DND-41 (cell line): ENCODE data around the gene SART3.

ENCODE experiments used
- ATAC-seq: fragments of 200-7000 bp; cut with Tn5 transposase; 3 replicates; pipeline ENCODE4 v1.9.1; 2021; ENCODE audit warnings: low read depth; ENCODE audit not compliant: insufficient read depth
- DNase-seq: peaks from one replicate; pipeline ENCODE4 v3.0.0-alpha.2; 2020
- H2AFZ ChIP-seq: 2 replicates; pipeline ENCODE4 v1.6.0; 2012; ENCODE audit warnings: low read depth, low read length
- H3K27ac ChIP-seq: 2 replicates; pipeline ENCODE4 v1.5.1; 2012; ENCODE audit warnings: low read length, inconsistent platforms
- H3K27me3 ChIP-seq: fragments of 200-600 bp; sonication (generic); 2 replicates; pipeline ENCODE4 v1.6.0; 2012; ENCODE audit warnings: low read length, mild to moderate bottlenecking, inconsistent platforms; ENCODE audit not compliant: insufficient read depth, poor library complexity
- H3K36me3 ChIP-seq: 2 replicates; pipeline ENCODE4 v1.5.1; 2012; ENCODE audit warnings: low read length, inconsistent platforms; ENCODE audit not compliant: insufficient read depth
- H3K4me1 ChIP-seq: 2 replicates; pipeline ENCODE4 v1.5.1; 2012; ENCODE audit warnings: mild to moderate bottlenecking, low read length; ENCODE audit not compliant: insufficient read depth
- H3K4me2 ChIP-seq: 2 replicates; pipeline ENCODE4 v1.6.0; 2012; ENCODE audit warnings: mild to moderate bottlenecking, moderate library complexity, low read length, inconsistent platforms; ENCODE audit not compliant: insufficient read depth
- H3K4me3 ChIP-seq, 2 experiments: fragments of 200-600 bp in 1 of 2; shearing (Covaris generic) in 1 of 2; 2 replicates each; pipeline ENCODE4 v1.5.1; 2012 to 2016; ENCODE audit warnings: inconsistent platforms in 2 of 2, low read length in 2 of 2, mild to moderate bottlenecking in 2 of 2, low read depth in 1 of 2, moderate library complexity in 1 of 2
- H3K79me2 ChIP-seq: 2 replicates; pipeline ENCODE4 v1.6.0; 2012; ENCODE audit warnings: low read length, inconsistent platforms; ENCODE audit not compliant: insufficient read depth
- H3K9ac ChIP-seq: 2 replicates; pipeline ENCODE4 v1.6.0; 2012; ENCODE audit warnings: low read depth, mild to moderate bottlenecking, inconsistent platforms, low read length, moderate library complexity
- H3K9me3 ChIP-seq: 2 replicates; pipeline ENCODE4 v1.5.1; 2012; ENCODE audit warnings: low read length, moderate library complexity, mild to moderate bottlenecking, inconsistent platforms; ENCODE audit not compliant: insufficient read depth, severe bottlenecking
- H4K20me1 ChIP-seq: 2 replicates; pipeline ENCODE4 v1.6.0; 2012; ENCODE audit warnings: low read length; ENCODE audit not compliant: insufficient read depth
- CTCF ChIP-seq: IDR thresholded peaks from 2 replicates; pipeline ENCODE4 v1.5.1; 2012; ENCODE audit warnings: borderline replicate concordance, low read length, moderate library complexity, mild to moderate bottlenecking; ENCODE audit not compliant: poor library complexity, severe bottlenecking; ENCODE audit errors: extremely low read depth
- EZH2 ChIP-seq: IDR thresholded peaks from 3 replicates; pipeline ENCODE4 v1.6.1; 2012; ENCODE audit warnings: borderline replicate concordance, low read depth, mild to moderate bottlenecking, moderate library complexity, low read length, inconsistent platforms; ENCODE audit not compliant: severe bottlenecking

SART3 gene

DNA sequence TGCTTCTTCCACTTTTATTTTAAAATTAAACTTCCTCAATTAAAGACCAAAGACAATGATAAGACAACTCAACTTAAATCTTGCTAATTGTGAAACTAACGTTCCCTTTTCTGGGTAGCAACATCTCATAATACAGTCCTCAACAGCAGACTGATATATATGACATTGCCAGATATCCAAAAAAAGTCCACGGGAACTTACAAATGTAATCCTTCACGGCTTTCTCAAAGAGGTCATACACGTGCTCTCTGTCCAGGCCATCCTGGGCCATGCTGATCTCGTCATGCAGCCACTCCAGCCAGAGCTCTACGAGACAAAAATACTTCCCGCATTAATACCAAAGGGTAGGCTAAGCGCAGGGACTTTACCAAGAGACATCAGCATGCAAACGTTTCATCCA, 13.3 kb downstream of the SART3 start:
- TF ChIP-seq CTCF: no peak
- no peak for TF ChIP-seq EZH2
- Histone ChIP-seq H3K4me2 (no peak overlapping the region), H3K36me3 (peaks cover 76% of the 10 kb centered on the region), H2AFZ (no peak overlapping the region), H3K4me3 (no peak overlapping the region), H3K79me2 (peaks cover 91% of the 10 kb centered on the region), H3K27ac (no peak overlapping the region), H4K20me1 (peaks cover 56% of the 10 kb centered on the region; the same call in 1 of the 2 replicates), H3K9ac (no peak overlapping the region), H3K27me3 (no peaks in the 10 kb centered on the region), H3K9me3 (no peaks in the 10 kb centered on the region), H3K4me1 (peaks cover 3% of the 10 kb centered on the region; the same call in 1 of the 2 replicates)
- DNase-seq: no peak
- no peak for ATAC-seq

- DNase-seq (no peak), ATAC-seq (no peak)
- Histone ChIP-seq H3K4me2 (no peak overlapping the region), H3K9me3 (no peaks in the 10 kb centered on the region), H3K27me3 (no peaks in the 10 kb centered on the region), H2AFZ (no peak overlapping the region), H3K9ac (no peak overlapping the region), H3K36me3 (peaks cover 89% of the 10 kb centered on the region), H3K79me2 (peaks cover 89% of the 10 kb centered on the region), H3K27ac (no peak overlapping the region), H3K4me3 (no peak overlapping the region), H3K4me1 (no peaks in the 10 kb centered on the region), H4K20me1 (peaks cover 49% of the 10 kb centered on the region; the same call in 1 of the 2 replicates)
- TF ChIP-seq CTCF: no peak
Measured at GRCh38 chr12:108543652-108544051, 17.3 kb downstream of the SART3 start.

DNA sequence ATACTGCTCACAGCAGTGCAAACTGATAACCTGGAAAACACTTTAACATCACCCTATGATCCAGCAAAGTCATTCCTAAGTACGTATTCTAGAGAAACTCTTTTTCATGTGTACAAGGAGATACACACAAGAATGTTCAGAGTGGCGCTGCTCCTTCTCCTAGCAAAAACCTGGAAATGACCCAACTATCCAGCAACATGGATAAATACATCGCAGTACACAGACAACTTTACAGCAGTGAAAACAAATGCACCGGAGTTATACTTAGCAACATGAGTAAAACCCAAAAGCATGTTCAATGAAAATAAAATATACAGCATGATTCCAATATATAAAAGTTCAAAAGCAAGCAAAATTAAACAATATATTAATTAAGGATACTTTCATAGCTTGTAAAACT, 18.7 kb downstream of the SART3 start:
- Histone ChIP-seq H3K4me3 (no peak overlapping the region), H2AFZ (no peak overlapping the region), H3K9ac (no peak overlapping the region), H3K4me2 (no peak overlapping the region), H3K27ac (no peak overlapping the region), H3K4me1 (no peaks in the 10 kb centered on the region), H3K79me2 (peaks cover 83% of the 10 kb centered on the region), H3K27me3 (no peaks in the 10 kb centered on the region), H3K9me3 (no peaks in the 10 kb centered on the region), H4K20me1 (peaks cover 49% of the 10 kb centered on the region; the same call in 1 of the 2 replicates), H3K36me3 (peaks cover 89% of the 10 kb centered on the region)
- no peak for TF ChIP-seq EZH2
- TF ChIP-seq CTCF: no peak
- DNase-seq (no peak), ATAC-seq (no peak)
